Renal cortex interstitium (tissue), 11 donors: ENCODE data around the gene ACMSD. TPM values are rescaled to one million over a fixed set of nuclear protein-coding genes. Genes with fewer than 3 reads are reported as not detected.
"Not testable (repeated sequence)": the region's sequence is repeated elsewhere in the genome, so short reads cannot be mapped to it uniquely, and the experiment has no call there.

Experiments used
- DNase-seq, 11 donors: peaks; one replicate each; pipeline ENCODE4 v3.0.0-alpha.2; 2013; ENCODE audit warnings: low read depth in 9 of 11, low spot score in 4 of 11; ENCODE audit errors: extremely low read depth in 1 of 11
- polyA plus RNA-seq, 3 donors: library from polyadenylated mRNA; unstranded; fragments of 120-200 nt; gene quantifications; one replicate each; pipeline ENCODE4 v1.2.1, GENCODE V29; 2013; ENCODE audit not compliant: insufficient read length in 3 of 3

ACMSD gene
- polyA plus RNA-seq, 3 donors, result 32.6 to 43.0 (median 42.5) TPM

- DNase-seq, result no peak
Observed at GRCh38 chr2:134883552-134884293, 45.3 kb downstream of the ACMSD start.

DNA sequence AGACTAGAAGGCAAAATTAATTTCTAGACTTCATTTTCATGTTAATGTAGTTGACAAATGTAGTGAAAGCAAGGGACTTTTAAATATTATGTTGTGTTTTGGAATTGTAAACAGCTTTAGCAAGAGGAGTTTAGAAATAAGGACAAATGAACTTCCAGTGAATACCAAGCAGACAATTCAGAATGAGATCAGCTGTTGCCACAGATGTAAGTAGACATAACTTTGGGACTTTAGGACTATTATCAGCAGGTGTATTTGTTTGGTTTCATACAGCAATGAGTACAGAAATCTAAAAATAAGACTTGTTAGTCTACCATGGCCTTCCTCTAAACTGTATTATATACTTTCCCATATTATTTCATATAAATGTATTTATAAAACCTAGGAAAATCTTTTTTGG, 46.0 kb downstream of the ACMSD start:
- no peak for DNase-seq

- DNase-seq, result peak in 2 of 11 donors; percentile 14 to 15
Observed at GRCh38 chr2:134892282-134893035, 54.0 kb downstream of the ACMSD start.

DNA sequence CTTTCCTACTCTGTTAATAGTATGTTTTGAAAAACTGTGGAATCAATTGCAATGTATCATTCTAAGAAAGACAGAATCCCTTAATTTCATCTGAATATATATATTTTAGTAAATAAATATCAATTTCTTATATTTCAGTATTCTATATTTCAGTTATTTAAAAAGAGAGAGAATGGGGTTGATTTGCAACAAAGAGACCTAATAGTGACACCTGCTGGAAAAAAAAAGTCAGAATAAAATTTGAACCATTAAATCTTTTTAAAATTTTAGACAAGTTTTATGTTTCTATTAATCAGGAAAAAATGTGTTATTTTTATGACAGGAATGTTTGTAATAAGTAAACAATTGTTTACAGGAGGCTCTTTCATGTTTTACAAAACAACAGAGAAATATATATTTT, 59.5 kb downstream of the ACMSD start:
- DNase-seq, result no peak

DNA sequence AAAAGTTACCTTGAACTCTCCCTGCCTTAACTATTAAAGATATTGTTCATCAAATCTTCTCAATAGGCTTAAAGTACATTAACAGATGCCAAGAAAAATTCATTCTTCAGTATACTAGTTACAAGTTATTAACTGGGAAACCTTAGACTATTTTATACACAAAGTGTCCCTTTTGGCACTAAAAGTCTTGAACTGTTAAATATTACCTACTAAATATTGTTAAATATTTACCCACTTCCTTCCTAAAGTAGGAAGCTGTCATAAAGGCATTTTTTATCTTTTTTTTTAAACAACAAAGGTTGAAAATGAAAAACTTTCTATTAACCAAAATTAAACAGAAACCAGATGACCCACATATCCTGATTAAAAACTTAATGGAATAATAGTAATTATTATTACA, 60.8 kb downstream of the ACMSD start:
- no peak for DNase-seq

GRCh38 chr2:134900151-134900550, 61.7 kb downstream of the ACMSD start:
- no peak for DNase-seq

- not testable (repeated sequence) for DNase-seq
Observed at GRCh38 chr2:134903701-134904100, 65.3 kb downstream of the ACMSD start.

DNA sequence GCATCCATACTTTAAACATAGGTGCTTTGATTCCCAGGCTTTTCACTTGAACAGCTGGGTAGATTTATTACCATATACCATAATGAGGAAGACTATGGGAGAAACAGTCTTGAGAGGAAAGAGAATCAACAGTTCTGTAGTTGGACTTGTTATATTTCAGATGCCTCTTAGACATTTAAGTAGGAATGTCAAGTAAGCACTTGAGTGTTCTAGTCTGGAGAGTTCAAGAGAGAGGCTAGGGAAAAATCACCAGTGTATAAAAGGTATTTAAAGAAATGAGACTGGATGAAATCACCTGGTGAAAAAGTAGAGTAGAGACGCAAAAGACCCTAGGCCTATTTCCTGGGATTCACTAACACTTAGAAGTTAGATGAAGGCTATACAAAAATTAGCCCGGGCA, 66.8 kb downstream of the ACMSD start:
- no peak for DNase-seq

GRCh38 chr2:134906726-134907125, 68.3 kb downstream of the ACMSD start:
- no peak for DNase-seq

DNA sequence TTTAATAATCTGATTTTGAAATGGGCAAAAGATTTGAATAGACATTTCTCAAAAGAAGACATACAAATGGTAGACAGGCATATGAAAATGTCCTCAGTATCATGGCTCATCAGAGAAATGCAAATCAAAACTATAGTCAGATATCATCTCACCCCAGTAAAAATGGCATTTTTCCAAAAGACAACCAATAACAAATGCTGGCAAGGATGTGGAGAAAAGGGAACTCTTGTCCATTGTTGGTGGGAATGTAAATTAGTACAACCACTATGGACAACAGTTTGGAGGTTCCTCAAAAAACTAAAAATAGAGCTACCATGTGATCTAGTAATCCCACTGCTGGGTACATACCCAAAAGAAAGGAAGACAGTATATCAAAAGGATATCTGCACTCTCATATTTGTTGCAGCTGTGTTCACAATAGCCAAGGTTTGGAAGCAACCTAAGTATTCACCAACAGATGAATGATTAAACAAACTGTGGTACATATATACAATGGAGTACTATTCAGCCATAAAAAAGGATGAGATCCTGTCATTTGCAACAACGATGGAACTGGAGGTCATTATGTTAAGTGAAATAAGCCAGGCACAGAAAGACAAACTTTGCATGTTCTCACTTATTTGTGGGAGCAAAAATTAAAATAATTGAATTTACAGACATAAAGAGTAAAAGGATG, 69.2 kb downstream of the ACMSD start:
- not testable (repeated sequence) for DNase-seq

- no peak for DNase-seq
Observed at GRCh38 chr2:134910763-134911399, 72.5 kb downstream of the ACMSD start.

- no peak for DNase-seq
Observed at GRCh38 chr2:134911400-134911785, 73.0 kb downstream of the ACMSD start.

DNA sequence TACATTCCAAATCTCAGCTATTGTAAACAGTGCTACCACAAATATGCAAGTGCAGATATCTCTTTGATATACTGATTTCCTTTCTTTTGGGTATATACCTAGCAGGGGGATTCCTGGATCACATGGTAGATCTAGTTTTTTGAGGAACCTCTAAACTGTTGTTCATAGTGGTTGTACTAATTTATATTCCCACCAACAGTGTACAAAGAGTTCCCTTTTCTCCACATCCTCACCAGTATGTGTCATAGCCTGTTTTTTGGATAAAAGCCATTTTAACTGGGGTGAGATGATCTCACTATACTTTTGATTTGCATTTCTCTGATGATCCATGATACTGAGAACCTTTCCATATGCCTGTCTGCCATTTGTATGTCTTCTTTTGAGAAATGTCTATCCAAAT, 73.9 kb downstream of the ACMSD start:
- DNase-seq, result no peak

- DNase-seq, result peak in 2 of 11 donors; percentile 10 to 13
Observed at GRCh38 chr2:134917360-134917865, 79.0 kb downstream of the ACMSD start.

DNA sequence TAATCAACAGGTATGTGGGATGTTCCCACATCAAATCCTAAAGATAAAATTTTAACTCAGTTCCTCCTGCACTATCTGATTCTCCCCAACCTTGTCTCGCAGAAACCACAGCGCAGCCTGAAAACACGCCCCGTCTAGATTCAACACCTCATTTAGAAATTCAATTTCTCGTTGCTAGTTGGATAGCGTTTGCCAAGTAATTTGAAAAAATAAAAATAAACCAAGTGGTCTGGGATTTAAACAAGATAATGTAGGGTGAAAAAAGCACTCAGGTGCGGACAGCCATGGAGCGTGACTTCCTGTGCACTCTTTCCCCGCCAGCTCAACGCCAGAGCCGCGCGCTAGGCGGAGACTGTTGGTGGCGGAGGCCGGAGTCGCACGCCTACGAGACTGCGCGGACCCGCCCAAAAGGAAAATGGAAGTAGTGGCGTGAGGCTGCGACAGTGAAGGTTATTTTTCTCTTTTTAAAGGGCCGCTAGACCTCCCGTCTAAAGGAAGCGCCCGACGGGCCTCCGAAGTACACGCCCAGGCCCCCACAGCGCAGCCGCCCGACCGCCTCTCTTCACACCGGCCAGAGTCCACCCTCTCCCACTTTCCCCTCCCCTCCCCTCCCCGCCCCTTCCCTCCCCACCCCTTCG, 79.6 kb downstream of the ACMSD start:
- DNase-seq, result peak in 10 of 11 donors; percentile 78 to 92 (median 85)

- DNase-seq, result peak; percentile 87 to 99 (median 98)
Observed at GRCh38 chr2:134918526-134919340, 80.3 kb downstream of the ACMSD start, which contains the start of gene CCNT2. Gene CCNT2, plus strand, starts transcription at chr2:134918822. Its CDS starts 33 bp downstream, at chr2:134918855.

- DNase-seq, result peak in 9 of 11 donors; percentile 12 to 51 (median 18)
Observed at GRCh38 chr2:134919341-134920210, 81.2 kb downstream of the ACMSD start.
